ENCODE data around the gene NPL.
A peak's percentile ranks its signal among the peaks of the same experiment; 100 is the strongest.

The NPL gene

GRCh38 chr1:182816863-182817262 is 27.3 kb downstream of the NPL start:
- no peak for DNase-seq

GRCh38 chr1:182817802-182818201 is 28.2 kb downstream of the NPL start:
- no peak for DNase-seq

GRCh38 chr1:182823220-182823619 is 33.6 kb downstream of the NPL start:
- DNase-seq = no peak

GRCh38 chr1:182826892-182827291 is 37.3 kb downstream of the NPL start:
- no peak for DNase-seq

- DNase-seq = no peak
Measured at GRCh38 chr1:182829285-182829932, 39.8 kb downstream of the NPL start.

GRCh38 chr1:182833271-182833670 is 43.7 kb downstream of the NPL start:
- no peak for DNase-seq

GRCh38 chr1:182834326-182834725 is 44.8 kb downstream of the NPL start:
- no peak for DNase-seq

- no peak for DNase-seq
Measured at GRCh38 chr1:182835806-182836205, 46.2 kb downstream of the NPL start.

GRCh38 chr1:182839209-182840066 is 49.9 kb downstream of the NPL start, which contains the start of gene DHX9:
Gene DHX9, plus strand, starts transcription at chr1:182839347. Its CDS starts 3,220 bp downstream, at chr1:182842567.
- peak; percentile 53 to 99 (median 94) for DNase-seq

GRCh38 chr1:182841368-182841988 is 51.9 kb downstream of the NPL start:
- DNase-seq = no peak

- DNase-seq = no peak
Measured at GRCh38 chr1:182842265-182842664, 52.7 kb downstream of the NPL start.

GRCh38 chr1:182845379-182845778 is 55.8 kb downstream of the NPL start:
- DNase-seq = no peak

GRCh38 chr1:182845894-182846293 is 56.3 kb downstream of the NPL start:
- no peak for DNase-seq

- DNase-seq = no peak
Measured at GRCh38 chr1:182847105-182847504, 57.5 kb downstream of the NPL start.

- no peak for DNase-seq
Measured at GRCh38 chr1:182848736-182849135, 59.2 kb downstream of the NPL start.

GRCh38 chr1:182850319-182850718 is 60.7 kb downstream of the NPL start:
- no peak for DNase-seq

GRCh38 chr1:182851825-182852224 is 62.3 kb downstream of the NPL start:
- no peak for DNase-seq

GRCh38 chr1:182855911-182856310 is 66.3 kb downstream of the NPL start:
- DNase-seq = no peak

GRCh38 chr1:182857212-182857611 is 67.6 kb downstream of the NPL start:
- no peak for DNase-seq

GRCh38 chr1:182860658-182861057 is 71.1 kb downstream of the NPL start:
- no peak for DNase-seq

- no peak for DNase-seq
Measured at GRCh38 chr1:182861994-182862393, 72.4 kb downstream of the NPL start.

GRCh38 chr1:182862827-182863226 is 73.3 kb downstream of the NPL start:
- no peak for DNase-seq

GRCh38 chr1:182863940-182864339 is 74.4 kb downstream of the NPL start:
- DNase-seq = no peak
